NCI-H1417 (cell line): Measurements from ENCODE around the gene KCNC2.

Source experiments
- DNase-seq, 3 experiments: peaks; one replicate each; lab custom pipeline; 2025; lab: John Stamatoyannopoulos, UW

The KCNC2 gene

DNA sequence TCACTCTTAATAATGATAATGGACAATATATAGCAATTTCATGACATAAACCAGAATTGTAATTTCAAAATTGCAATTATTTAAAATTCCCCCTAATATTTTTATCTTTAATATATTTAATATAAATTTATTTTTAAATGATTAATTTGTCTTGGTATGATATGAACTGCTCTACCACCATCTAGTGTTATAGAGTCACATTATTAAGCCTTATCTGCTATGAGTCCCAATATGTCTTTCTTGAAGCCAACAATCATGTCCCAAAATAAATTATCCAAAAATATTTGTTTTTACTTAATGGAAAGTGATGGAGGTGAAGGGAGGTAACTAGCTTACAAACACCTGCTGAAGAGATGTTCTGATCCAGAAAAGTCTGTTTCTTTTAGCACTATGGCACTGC is 151.4 kb downstream of the KCNC2 start:
- no peak for DNase-seq

DNA sequence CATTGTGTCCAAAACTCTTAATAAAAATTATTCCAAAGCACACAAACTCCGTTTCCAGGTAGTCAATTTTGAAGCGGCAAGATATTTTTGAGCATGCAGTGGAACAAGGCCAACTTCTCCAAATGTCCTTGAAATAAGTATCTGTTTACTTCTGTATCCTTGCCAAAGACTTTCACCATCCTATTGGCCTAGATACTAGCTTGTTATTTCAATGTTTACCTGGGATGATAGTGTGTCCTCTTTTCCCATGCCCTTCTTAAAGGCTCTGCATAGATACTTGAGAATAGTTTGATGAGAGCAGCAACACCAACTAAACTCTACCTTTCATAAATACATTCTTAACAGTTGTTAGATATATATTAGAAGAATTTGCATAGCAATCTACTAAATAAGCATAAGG is 160.9 kb downstream of the KCNC2 start:
- DNase-seq: no peak

DNA sequence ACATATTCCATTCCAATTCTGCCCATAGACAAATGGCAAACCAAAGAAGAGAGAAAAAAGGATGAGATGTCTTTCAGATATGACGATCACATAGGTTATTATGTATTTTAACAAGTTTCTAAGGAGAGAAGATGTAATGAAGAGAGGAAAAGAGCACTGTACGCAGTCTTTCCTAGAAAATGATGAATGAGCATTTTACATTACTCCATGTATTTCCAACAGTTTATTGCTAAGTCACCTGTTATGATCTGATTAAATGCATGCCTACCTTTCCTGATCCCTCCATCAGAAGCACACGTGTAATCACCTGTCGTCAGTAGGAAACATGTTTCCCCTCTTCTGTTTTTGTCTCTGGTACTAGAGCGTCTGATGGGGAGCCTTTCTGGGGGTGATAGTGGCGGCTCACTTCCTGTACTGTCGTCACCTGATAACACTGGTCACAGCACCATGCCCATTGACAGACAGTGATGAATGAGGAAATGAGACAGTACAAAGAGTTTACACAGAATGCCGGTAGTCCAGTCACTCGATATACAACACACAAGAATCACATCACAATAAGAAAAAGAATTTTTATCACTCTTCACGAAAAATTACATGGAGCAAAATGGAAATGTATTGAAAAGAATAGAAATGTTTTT is 161.6 kb downstream of the KCNC2 start:
- DNase-seq: no peak

DNA sequence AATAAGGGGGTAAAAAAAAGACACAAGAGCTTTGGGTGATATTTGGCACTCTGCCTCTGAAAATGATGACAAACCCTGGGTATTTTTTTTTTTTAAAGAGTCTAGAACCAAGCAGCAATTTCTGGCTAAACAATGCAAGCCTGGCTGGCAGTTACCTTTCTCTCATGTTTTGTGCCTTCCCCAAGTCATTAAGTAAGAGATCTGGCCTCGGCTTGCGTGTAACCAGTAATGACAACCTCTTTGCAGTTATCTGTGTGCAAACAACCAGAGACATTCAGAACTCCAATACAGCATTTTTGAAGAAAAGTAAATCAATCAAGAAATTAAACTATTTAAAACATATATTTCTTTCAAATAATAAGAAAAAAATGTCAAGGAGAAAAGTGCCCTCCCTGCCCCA is 167.5 kb downstream of the KCNC2 start:
- DNase-seq: peak in 1 of 3 experiments; percentile 60

DNA sequence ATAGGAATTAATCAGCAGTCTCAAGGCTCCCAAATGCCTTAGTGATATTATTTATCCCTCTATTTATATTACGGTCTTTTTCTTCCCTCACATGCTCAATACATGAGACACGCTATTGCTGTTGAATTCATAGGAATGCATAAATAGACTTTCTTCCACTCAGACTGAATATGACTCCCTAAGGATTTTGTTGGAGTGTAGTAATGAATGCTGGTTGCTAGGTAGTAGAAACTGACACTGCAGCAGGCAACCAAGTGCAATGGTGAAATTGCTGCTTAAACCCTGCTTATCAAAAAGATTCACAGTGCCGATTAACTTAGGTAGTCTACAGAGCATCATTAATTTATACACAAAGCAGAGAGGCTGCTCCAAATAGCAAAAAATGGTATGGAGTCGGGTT is 168.2 kb downstream of the KCNC2 start:
- DNase-seq: peak in 2 of 3 experiments; percentile 36 to 68

DNA sequence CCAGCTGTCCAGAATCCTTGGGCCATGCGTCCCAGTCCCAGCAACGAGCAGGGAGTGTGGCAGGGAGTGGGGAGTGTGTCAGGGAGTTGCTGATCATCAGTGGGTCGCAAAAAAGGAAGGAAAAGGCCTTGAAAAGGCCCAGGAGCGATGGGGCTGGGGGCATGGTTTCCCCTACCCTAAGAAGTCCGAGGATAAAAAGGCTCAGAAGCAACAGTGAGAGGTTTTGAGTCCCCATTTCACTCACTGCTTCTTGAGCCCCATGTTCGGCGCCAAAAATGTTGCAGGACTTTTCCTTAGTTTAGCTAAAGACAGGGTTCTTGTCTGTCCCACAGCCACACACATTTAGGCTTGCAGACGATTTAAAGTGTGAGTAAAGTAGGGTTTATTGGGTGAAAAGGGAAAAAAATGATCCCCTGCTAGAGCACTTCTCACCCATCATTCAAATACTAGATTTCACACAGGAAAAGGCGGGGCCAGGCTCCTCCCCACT is 189.5 kb downstream of the KCNC2 start:
- peak in 2 of 3 experiments; percentile 5 to 21 for DNase-seq

DNA sequence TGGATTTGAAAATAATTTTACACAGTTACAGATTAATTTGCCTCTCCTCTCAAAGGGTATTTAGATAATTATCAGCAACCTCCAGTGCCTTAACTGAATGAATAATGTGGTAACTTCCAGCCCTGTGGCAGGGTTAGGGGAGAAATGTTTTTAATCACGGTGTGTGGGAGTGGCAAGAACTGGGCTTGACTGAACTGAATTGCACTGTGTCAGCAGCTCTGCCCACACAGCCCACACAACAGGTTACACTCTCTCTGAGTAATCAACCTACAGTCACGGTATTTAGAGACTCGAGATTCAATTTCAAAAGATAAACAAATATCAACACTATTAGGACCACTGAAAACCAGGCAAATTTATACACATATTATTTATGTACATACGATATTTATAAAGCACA is 198.5 kb downstream of the KCNC2 start:
- no peak for DNase-seq

DNA sequence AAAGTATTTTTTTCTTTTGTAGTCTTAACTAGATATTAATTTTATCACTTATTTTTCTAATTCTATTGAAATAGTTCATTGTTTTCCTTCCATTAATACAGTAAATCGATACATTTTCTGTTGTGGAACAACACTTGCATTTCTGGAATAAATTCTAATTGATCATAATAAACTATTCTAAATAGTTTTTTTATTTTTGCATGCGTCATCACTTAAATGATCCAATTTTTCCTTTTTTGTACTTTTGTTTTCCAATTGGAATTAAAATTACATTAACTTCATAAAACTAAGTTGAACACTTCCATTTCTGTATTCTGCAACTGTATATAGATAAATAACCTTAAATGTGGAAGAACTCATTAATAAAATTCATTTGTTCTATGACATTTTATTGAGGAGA is 202.5 kb downstream of the KCNC2 start:
- no peak for DNase-seq

DNA sequence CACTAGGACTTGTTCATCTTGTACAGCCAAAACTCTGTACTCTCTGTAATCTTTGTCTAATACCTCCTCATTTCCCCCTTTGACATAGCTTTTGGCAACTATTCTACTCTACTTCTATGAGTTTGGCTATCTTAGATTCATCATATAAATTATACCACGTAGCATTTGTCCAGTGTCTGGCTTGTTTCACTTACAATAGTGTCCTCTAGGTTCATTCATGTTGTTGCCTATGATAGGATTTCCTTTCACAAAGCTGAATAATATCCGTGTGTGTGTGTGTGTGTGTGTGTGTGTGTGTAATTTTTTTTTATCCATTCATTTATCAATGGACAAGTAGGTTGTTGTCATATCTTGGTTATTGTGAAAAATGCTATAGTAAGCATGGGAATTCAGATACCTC is 209.5 kb downstream of the KCNC2 start:
- DNase-seq: no peak

DNA sequence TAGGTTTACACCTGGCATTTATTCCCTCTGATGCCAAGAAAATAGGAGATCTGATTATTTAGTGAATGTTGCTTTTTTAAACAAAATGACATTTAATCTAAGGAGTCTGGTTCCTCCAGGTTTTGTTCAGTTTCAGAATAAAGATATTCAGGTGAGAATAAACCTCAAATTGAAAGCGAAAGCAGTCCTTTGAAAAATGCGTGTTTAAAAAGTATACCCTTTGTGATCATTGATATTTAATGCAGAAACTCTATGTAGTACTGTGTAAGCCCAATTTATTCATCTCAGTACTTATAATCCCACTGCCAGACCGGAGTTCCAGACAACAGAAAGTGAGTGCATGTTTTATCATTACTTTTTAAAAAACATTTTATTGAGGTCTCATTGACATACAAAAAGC is 210.2 kb downstream of the KCNC2 start:
- DNase-seq: no peak
